GM06990 (cell line): ENCODE data around the gene IPO7.
"Not testable (repeated sequence)": the region's sequence is repeated elsewhere in the genome, so short reads cannot be mapped to it uniquely, and the experiment has no call there.

Experiments used
- DNase-seq: peaks from one replicate; pipeline ENCODE4 v3.0.0-alpha.2; 2011; ENCODE audit not compliant: insufficient read length; ENCODE audit errors: extremely low read depth
- H3K27me3 ChIP-seq: replicated peaks from 2 replicates; pipeline ENCODE4 v1.6.0; 2011; ENCODE audit warnings: low read length; ENCODE audit not compliant: control insufficient read depth, insufficient read depth
- H3K36me3 ChIP-seq: 2 replicates; pipeline ENCODE4 v1.5.1; 2011; ENCODE audit warnings: low read length; ENCODE audit not compliant: control insufficient read depth, insufficient read depth
- H3K4me3 ChIP-seq: replicated peaks from 2 replicates; pipeline ENCODE4 v1.5.1; 2011; ENCODE audit warnings: low read depth, mild to moderate bottlenecking, control low read depth, low read length
- TF ChIP-seq, protein P1 (sequence below): IDR thresholded peaks from 2 replicates; pipeline ENCODE4 v1.5.1; 2011; ENCODE audit warnings: low read length, control low read depth, mild to moderate bottlenecking, inconsistent platforms; ENCODE audit not compliant: insufficient read depth, poor library complexity, severe bottlenecking

The IPO7 gene

GRCh38 chr11:9384535-9385326, at the start of gene IPO7:
IPO7 (plus strand) TSS chr11:9384652; CDS start chr11:9384764, 112 bp downstream.
- no peaks in the 10 kb centered on the region; the same call in 1 of the 2 replicates for H3K36me3 ChIP-seq
- TF ChIP-seq, protein P1, sequence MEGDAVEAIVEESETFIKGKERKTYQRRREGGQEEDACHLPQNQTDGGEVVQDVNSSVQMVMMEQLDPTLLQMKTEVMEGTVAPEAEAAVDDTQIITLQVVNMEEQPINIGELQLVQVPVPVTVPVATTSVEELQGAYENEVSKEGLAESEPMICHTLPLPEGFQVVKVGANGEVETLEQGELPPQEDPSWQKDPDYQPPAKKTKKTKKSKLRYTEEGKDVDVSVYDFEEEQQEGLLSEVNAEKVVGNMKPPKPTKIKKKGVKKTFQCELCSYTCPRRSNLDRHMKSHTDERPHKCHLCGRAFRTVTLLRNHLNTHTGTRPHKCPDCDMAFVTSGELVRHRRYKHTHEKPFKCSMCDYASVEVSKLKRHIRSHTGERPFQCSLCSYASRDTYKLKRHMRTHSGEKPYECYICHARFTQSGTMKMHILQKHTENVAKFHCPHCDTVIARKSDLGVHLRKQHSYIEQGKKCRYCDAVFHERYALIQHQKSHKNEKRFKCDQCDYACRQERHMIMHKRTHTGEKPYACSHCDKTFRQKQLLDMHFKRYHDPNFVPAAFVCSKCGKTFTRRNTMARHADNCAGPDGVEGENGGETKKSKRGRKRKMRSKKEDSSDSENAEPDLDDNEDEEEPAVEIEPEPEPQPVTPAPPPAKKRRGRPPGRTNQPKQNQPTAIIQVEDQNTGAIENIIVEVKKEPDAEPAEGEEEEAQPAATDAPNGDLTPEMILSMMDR, result no peak
- peak; percentile 90 for DNase-seq

DNA sequence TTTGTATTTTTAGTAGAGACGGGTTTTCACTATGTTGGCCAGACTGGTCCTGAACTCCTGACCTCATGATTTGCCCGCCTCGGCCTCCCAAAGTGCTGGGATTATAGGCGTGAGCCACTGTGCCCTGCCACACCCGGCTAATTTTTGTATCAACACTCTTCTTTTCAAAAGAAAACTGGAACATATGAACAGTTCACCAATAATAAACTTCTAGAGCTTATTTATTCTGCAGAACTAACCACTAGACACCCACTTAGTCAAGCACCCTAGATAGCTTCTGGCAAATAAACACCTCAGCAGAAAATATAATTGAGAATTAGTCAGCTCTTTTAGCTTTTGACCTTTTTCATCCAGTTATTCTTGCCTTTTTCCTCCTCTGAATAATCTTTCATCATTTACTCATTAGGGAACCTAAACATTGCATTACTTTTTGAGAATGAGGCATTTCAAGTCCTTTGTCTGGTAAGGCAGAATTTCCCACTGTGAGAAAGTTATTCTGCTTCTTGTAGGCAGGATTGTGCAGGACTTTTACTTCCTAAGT, 42.7 kb upstream of the IPO7 start:
- Histone ChIP-seq H3K36me3 (no peaks in the 10 kb centered on the region), H3K27me3 (no peaks in the 10 kb centered on the region), H3K4me3 (no peak overlapping the region)
- TF ChIP-seq, protein P1, result no peak
- DNase-seq, result no peak

More at GRCh38 chr11:9384535-9385326, at the start of gene IPO7:
- Histone ChIP-seq H3K4me3 (peak within 1 kb of the TSS; percentile 80), H3K27me3 (no peaks in the 10 kb centered on the region)

DNA sequence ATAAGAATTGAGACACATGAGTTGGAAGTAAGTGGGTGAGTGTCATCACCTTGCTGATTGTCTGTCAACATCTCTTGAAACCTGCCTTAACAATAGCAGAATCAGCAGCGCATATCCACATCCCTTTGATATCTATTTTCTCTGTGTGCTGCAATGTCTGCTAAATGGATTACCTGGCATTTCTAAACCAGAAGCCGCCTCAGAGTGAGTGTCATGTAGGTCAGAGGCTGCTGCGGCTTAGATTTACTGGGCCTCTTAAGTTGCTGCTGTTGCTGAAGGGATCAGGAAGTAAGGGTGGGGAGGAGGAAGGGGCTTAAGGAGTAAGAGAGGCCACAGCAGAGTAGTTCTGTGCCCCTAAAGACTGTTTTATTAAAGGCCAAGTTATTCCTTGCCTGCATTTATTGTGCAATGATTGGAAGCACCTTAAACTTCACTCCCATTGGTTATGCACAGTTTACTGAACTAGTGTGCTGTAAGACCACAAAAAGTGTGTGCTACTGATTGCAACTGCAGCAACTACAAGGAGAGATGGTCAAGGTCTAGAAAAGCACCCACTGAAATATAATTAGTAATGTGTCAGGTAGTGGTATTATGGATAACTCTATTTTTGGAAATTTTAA, 40.3 kb upstream of the IPO7 start:
- no peak overlapping the region for H3K4me3 ChIP-seq
- DNase-seq, result no peak
- TF ChIP-seq, protein P1, result no peak

GRCh38 chr11:9347100-9347499, 37.4 kb upstream of the IPO7 start:
- Histone ChIP-seq H3K27me3 (no peaks in the 10 kb centered on the region), H3K4me3 (no peak overlapping the region), H3K36me3 (no peaks in the 10 kb centered on the region)
- no peak for DNase-seq
- TF ChIP-seq, protein P1, result no peak

More for the DNA sequence above, 40.3 kb upstream of the IPO7 start:
- H3K27me3 ChIP-seq, result no peaks in the 10 kb centered on the region
- H3K36me3 ChIP-seq, result no peaks in the 10 kb centered on the region

DNA sequence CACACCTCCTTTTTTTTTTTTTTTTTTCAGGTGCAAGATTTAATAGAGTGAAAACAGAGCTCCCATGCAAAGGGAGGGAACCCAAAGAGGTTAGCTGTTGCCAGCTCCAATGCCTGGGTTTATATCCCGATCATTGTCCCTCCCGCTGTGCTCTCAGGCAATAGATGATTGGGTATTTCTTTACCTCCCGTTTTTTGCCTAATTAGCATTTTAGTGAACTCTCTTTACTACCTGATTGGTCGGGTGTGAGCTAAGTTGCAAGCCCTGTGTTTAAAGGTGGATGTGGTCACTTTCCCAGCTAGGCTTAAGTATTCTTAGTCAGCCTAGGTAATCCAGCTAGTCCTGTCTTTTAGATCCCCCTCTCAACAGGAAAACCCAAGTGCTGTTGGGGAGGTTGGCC, 36.7 kb upstream of the IPO7 start:
- H3K36me3 ChIP-seq, H3K27me3 ChIP-seq, H3K4me3 ChIP-seq: not testable (repeated sequence)

GRCh38 chr11:9351321-9351881, 33.1 kb upstream of the IPO7 start:
- TF ChIP-seq, protein P1, result no peak
- Histone ChIP-seq H3K36me3 (no peaks in the 10 kb centered on the region), H3K27me3 (no peaks in the 10 kb centered on the region), H3K4me3 (no peak overlapping the region)
- DNase-seq, result no peak

More for the DNA sequence above, 36.7 kb upstream of the IPO7 start:
- DNase-seq, result not testable (repeated sequence)
